Stomach smooth muscle (tissue), 2 donors: ENCODE data around the gene HAPLN3.

Experiments used
- H3K27ac ChIP-seq: one replicate; pipeline ENCODE4 v1.7.0; 2013; ENCODE audit warnings: mild to moderate bottlenecking, low read length, inconsistent platforms
- H3K27me3 ChIP-seq, 2 donors: one replicate each; pipeline ENCODE4 v1.7.0; 2013; ENCODE audit warnings: low read length in 2 of 2; ENCODE audit not compliant: insufficient read depth in 2 of 2, control insufficient read depth in 1 of 2
- H3K36me3 ChIP-seq, 2 donors: one replicate each; pipeline ENCODE4 v1.7.0; 2013; ENCODE audit warnings: low read length in 2 of 2; ENCODE audit not compliant: control insufficient read depth in 2 of 2, insufficient read depth in 2 of 2
- H3K4me1 ChIP-seq: one replicate; pipeline ENCODE4 v1.7.0; 2013; ENCODE audit warnings: low read length; ENCODE audit not compliant: control insufficient read depth, insufficient read depth
- H3K4me3 ChIP-seq, 2 donors: one replicate each; pipeline ENCODE4 v1.7.0; 2013; ENCODE audit warnings: low read length in 2 of 2
- H3K9ac ChIP-seq, 2 donors: one replicate each; pipeline ENCODE4 v1.7.0; 2013; ENCODE audit warnings: low read length in 2 of 2, mild to moderate bottlenecking in 1 of 2
- H3K9me3 ChIP-seq, 2 donors: one replicate each; pipeline ENCODE4 v1.7.0; 2013; ENCODE audit warnings: low read length in 2 of 2; ENCODE audit not compliant: control insufficient read depth in 2 of 2
- donor health status: healthy.
- donor health status: Pancreatic carcinoma.

HAPLN3 gene

GRCh38 chr15:88828791-88829190, 66.6 kb downstream of the HAPLN3 start:
- H3K36me3 ChIP-seq, result no peaks in the 10 kb centered on the region
- H3K9ac ChIP-seq, result no peak overlapping the region
- H3K27ac ChIP-seq, result no peak overlapping the region
- H3K4me1 ChIP-seq, result no peaks in the 10 kb centered on the region
- no peaks in the 10 kb centered on the region for H3K9me3 ChIP-seq
- H3K4me3 ChIP-seq, result no peak overlapping the region
- peaks cover 0 to 2% of the 10 kb centered on the region in 2 donors for H3K27me3 ChIP-seq
